ENCODE data around the gene LSR.
A peak's percentile ranks its signal among the peaks of the same experiment; 100 is the strongest.

Gene LSR

DNA sequence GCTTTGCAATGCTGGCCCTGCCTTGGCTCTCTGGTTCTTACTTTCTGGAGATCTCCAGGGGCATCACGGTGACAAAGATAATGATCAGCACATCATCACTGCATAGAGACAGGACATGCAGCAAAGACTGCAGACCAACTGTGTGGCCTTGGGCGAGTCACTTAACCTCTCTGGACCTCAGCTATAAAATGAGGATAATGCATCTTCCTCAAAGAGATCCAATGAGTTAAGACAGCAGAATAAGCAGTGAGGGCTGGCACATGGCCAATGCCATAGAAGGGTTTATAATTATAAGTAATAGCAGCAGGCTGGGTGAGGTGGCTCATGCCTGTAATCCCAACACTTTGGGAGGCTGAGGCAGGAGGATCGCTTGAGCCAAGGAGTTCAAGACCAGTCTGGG, 45.5 kb downstream of the LSR start:
- Histone ChIP-seq H3K79me2 (ENCODE audit: insufficient read depth, low read length) (no peaks in the 10 kb centered on the region), H3K4me2 (ENCODE audit: low read length) (no peak overlapping the region), H4K20me1 (ENCODE audit: insufficient read depth, low read length) (no peaks in the 10 kb centered on the region), H3K4me3 (ENCODE audit: low read depth, low read length, poor library complexity, severe bottlenecking) (no peak overlapping the region), H3F3A (ENCODE audit: insufficient read depth, low read length) (peaks cover 3% of the 10 kb centered on the region; the same call in 1 of the 2 replicates), H3K36me3 (ENCODE audit: insufficient read depth, low read length) (no peaks in the 10 kb centered on the region), H3K9ac (ENCODE audit: low read length) (no peak overlapping the region), H3K4me1 (ENCODE audit: insufficient read depth, low read length, severe bottlenecking) (peaks cover 34% of the 10 kb centered on the region), H3K9me3 (ENCODE audit: low read length) (no peaks in the 10 kb centered on the region), H3K9me2 (ENCODE audit: low read depth, low read length) (no peaks in the 10 kb centered on the region), H2AFZ (ENCODE audit: low read length) (no peak overlapping the region), H3K27me3 (ENCODE audit: insufficient read depth, low read length) (no peaks in the 10 kb centered on the region; the same call in 1 of the 2 replicates), H3K27ac (ENCODE audit: low read depth, low read length, poor library complexity, severe bottlenecking) (no peak overlapping the region)
- TF ChIP-seq EZH2 (IDR thresholded peaks at IDR 0.05; ENCODE audit: borderline replicate concordance, low read length): no peak
- TF ChIP-seq, protein P1, sequence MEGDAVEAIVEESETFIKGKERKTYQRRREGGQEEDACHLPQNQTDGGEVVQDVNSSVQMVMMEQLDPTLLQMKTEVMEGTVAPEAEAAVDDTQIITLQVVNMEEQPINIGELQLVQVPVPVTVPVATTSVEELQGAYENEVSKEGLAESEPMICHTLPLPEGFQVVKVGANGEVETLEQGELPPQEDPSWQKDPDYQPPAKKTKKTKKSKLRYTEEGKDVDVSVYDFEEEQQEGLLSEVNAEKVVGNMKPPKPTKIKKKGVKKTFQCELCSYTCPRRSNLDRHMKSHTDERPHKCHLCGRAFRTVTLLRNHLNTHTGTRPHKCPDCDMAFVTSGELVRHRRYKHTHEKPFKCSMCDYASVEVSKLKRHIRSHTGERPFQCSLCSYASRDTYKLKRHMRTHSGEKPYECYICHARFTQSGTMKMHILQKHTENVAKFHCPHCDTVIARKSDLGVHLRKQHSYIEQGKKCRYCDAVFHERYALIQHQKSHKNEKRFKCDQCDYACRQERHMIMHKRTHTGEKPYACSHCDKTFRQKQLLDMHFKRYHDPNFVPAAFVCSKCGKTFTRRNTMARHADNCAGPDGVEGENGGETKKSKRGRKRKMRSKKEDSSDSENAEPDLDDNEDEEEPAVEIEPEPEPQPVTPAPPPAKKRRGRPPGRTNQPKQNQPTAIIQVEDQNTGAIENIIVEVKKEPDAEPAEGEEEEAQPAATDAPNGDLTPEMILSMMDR (IDR thresholded peaks at IDR 0.05; ENCODE audit: low read length): no peak

DNA sequence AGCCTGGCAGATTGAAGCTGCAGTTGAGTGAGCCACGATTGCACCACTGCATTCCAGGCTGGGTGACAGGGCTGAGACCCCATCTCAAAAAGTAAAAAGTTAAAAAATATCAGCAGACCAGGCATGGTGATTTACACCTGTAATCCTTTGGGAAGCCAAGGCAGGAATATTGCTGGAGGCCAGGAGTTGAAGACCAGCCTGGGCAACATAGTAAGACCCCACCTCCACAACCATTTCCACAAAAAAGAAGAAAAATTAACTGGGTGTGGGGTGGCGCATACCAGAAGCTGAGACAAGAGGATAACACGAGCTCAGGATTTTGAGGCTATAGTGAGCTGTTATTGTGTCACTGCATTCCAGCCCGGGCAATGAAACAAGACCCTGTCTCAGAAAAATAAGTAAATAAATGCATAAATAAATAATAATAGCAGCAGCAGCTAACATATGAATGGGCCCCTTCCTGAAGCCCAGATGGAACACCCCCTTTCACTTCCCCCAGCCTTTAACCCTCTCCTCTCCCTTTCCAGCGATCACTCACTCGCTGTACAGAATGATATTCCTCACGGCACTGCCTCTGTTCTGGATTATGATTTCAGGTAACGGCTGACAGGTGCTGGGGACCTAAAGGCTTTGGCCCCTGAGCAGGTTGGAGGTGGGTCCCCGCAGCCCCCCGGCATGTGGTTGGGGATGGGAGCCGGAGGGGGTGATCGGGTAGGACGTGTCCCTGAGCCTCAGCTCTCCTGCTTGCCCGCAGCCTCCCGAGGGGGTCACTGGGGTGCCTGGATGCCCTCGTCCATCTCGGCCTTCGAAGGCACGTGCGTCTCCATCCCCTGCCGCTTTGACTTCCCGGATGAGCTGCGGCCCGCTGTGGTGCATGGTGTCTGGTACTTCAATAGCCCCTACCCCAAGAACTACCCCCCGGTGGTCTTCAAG, 46.3 kb downstream of the LSR start:
- H3K27me3 ChIP-seq (ENCODE audit: insufficient read depth, low read length): no peaks in the 10 kb centered on the region; the same call in 1 of the 2 replicates
- H3K9ac ChIP-seq (ENCODE audit: low read length): no peak overlapping the region
- H3K9me2 ChIP-seq (ENCODE audit: low read depth, low read length): no peaks in the 10 kb centered on the region
- no peak overlapping the region for H3K4me3 ChIP-seq (ENCODE audit: low read depth, low read length, poor library complexity, severe bottlenecking)
- H3F3A ChIP-seq (ENCODE audit: insufficient read depth, low read length): peaks cover 3% of the 10 kb centered on the region; the same call in 1 of the 2 replicates
- H3K36me3 ChIP-seq (ENCODE audit: insufficient read depth, low read length): no peaks in the 10 kb centered on the region
- H2AFZ ChIP-seq (ENCODE audit: low read length): no peak overlapping the region
- no peaks in the 10 kb centered on the region for H3K79me2 ChIP-seq (ENCODE audit: insufficient read depth, low read length)
- H4K20me1 ChIP-seq (ENCODE audit: insufficient read depth, low read length): no peaks in the 10 kb centered on the region
- peak overlapping the region; percentile 37; the same call in 1 of the 2 replicates for H3K4me2 ChIP-seq (ENCODE audit: low read length)
- no peak for TF ChIP-seq EZH2 (IDR thresholded peaks at IDR 0.05; ENCODE audit: borderline replicate concordance, low read length)
- TF ChIP-seq, protein P1 (IDR thresholded peaks at IDR 0.05; ENCODE audit: low read length): no peak
- H3K9me3 ChIP-seq (ENCODE audit: low read length): no peaks in the 10 kb centered on the region
- H3K4me1 ChIP-seq (ENCODE audit: insufficient read depth, low read length, severe bottlenecking): peaks cover 34% of the 10 kb centered on the region
- no peak overlapping the region for H3K27ac ChIP-seq (ENCODE audit: low read depth, low read length, poor library complexity, severe bottlenecking)

DNA sequence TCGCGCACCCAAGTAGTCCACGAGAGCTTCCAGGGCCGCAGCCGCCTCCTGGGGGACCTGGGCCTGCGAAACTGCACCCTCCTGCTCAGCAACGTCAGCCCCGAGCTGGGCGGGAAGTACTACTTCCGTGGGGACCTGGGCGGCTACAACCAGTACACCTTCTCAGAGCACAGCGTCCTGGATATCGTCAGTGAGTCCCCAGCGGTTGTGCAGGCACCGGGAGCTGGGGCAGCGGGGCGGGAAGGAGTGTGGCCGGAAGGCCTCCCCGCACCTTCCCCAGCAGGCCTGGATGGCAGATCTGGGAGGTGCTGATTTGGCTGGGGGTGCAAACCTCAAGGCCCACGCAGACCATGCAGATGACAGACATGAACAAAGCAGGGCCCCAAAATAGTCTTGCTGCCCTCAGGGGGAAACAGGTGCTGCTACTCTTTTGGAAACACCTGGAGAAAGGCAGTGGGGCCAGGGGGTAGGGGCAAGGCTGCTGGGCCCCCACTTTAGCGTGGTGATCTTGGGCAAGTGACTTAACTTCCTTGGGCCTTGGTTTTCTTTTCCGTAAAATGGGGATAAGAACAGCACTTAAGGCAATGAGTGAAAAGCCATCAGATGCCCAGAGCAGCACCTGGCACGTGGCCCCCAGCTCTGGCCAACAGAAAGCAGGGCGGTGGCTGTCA, 47.1 kb downstream of the LSR start:
- Histone ChIP-seq H3K4me2 (ENCODE audit: low read length) (peak overlapping the region; percentile 37; the same call in 1 of the 2 replicates), H3K27me3 (ENCODE audit: insufficient read depth, low read length) (no peaks in the 10 kb centered on the region; the same call in 1 of the 2 replicates), H4K20me1 (ENCODE audit: insufficient read depth, low read length) (no peaks in the 10 kb centered on the region), H3F3A (ENCODE audit: insufficient read depth, low read length) (peaks cover 3% of the 10 kb centered on the region; the same call in 1 of the 2 replicates), H3K9me2 (ENCODE audit: low read depth, low read length) (no peaks in the 10 kb centered on the region), H3K4me3 (ENCODE audit: low read depth, low read length, poor library complexity, severe bottlenecking) (no peak overlapping the region), H3K9me3 (ENCODE audit: low read length) (no peaks in the 10 kb centered on the region), H3K4me1 (ENCODE audit: insufficient read depth, low read length, severe bottlenecking) (peaks cover 34% of the 10 kb centered on the region), H2AFZ (ENCODE audit: low read length) (no peak overlapping the region), H3K79me2 (ENCODE audit: insufficient read depth, low read length) (no peaks in the 10 kb centered on the region), H3K27ac (ENCODE audit: low read depth, low read length, poor library complexity, severe bottlenecking) (peak overlapping the region; percentile 61), H3K36me3 (ENCODE audit: insufficient read depth, low read length) (no peaks in the 10 kb centered on the region), H3K9ac (ENCODE audit: low read length) (no peak overlapping the region)
- TF ChIP-seq EZH2 (IDR thresholded peaks at IDR 0.05; ENCODE audit: borderline replicate concordance, low read length): no peak
- TF ChIP-seq, protein P1 (IDR thresholded peaks at IDR 0.05; ENCODE audit: low read length): no peak
